ES-I3 (cell line): Measurements from ENCODE around the gene GALNT18.
"Not testable (repeated sequence)": the region's sequence is repeated elsewhere in the genome, so short reads cannot be mapped to it uniquely, and the experiment has no call there.

Experiments used
- H3K36me3 ChIP-seq: 2 replicates; pipeline ENCODE4 v1.6.1; 2013; ENCODE audit warnings: mild to moderate bottlenecking, low read length, control low read depth, moderate library complexity; ENCODE audit not compliant: insufficient read depth
- H3K4me1 ChIP-seq: 2 replicates; pipeline ENCODE4 v1.6.1; 2013; ENCODE audit warnings: mild to moderate bottlenecking, control low read depth, low read length; ENCODE audit not compliant: insufficient read depth
- H3K9ac ChIP-seq: 2 replicates; pipeline ENCODE4 v1.6.1; 2013; ENCODE audit warnings: low read depth, mild to moderate bottlenecking, low read length, moderate library complexity
- H3K9me3 ChIP-seq: 2 replicates; pipeline ENCODE4 v1.6.1; 2013; ENCODE audit warnings: mild to moderate bottlenecking, low read length, moderate library complexity; ENCODE audit not compliant: control insufficient read depth, insufficient read depth

Gene GALNT18

GRCh38 chr11:11464555-11464954 is 157.2 kb downstream of the GALNT18 start:
- Histone ChIP-seq H3K9ac (no peak overlapping the region), H3K36me3 (no peaks in the 10 kb centered on the region), H3K9me3 (no peaks in the 10 kb centered on the region), H3K4me1 (no peaks in the 10 kb centered on the region)

- Histone ChIP-seq H3K36me3 (no peaks in the 10 kb centered on the region), H3K4me1 (no peaks in the 10 kb centered on the region), H3K9ac (no peak overlapping the region), H3K9me3 (no peaks in the 10 kb centered on the region)
These were observed 158.4 kb downstream of the GALNT18 start for GRCh38 chr11:11463405-11463804.

- Histone ChIP-seq H3K36me3 (no peaks in the 10 kb centered on the region), H3K4me1 (peaks cover 6% of the 10 kb centered on the region; the same call in 1 of the 2 replicates), H3K9ac (no peak overlapping the region), H3K9me3 (no peaks in the 10 kb centered on the region)
These were observed 160.3 kb downstream of the GALNT18 start for GRCh38 chr11:11461473-11461872.

DNA sequence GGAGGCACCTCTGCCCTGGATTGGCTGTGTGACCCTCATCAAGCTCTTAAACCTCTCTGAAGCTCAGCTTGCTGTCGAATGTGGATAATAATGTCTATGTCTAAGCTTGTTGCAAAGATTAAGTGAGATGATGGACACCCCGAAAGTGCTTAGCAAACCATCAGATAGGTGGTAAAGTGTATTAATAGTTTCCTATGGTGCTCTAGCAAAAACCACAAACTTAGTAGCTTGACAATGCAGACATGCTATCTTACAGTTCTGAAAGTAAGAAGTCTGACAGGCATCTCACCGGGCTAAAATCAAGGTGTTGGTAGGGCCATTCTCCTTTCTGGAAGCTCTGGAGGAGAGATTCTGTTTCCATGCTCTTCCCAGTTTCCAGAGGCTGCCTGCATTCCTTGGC is 162.2 kb downstream of the GALNT18 start:
- Histone ChIP-seq H3K4me1 (peaks cover 8% of the 10 kb centered on the region; the same call in 1 of the 2 replicates), H3K9me3 (no peaks in the 10 kb centered on the region), H3K9ac (no peak overlapping the region), H3K36me3 (no peaks in the 10 kb centered on the region)

- H3K36me3 ChIP-seq, result no peaks in the 10 kb centered on the region
- H3K9me3 ChIP-seq, result no peaks in the 10 kb centered on the region
- no peak overlapping the region for H3K9ac ChIP-seq
- peaks cover 8% of the 10 kb centered on the region; the same call in 1 of the 2 replicates for H3K4me1 ChIP-seq
These were observed 163.3 kb downstream of the GALNT18 start for GRCh38 chr11:11458485-11458884.

GRCh38 chr11:11458001-11458400 is 163.8 kb downstream of the GALNT18 start:
- no peak overlapping the region for H3K9ac ChIP-seq
- no peaks in the 10 kb centered on the region for H3K9me3 ChIP-seq

GRCh38 chr11:11456866-11457265 is 164.9 kb downstream of the GALNT18 start:
- no peaks in the 10 kb centered on the region for H3K36me3 ChIP-seq
- no peaks in the 10 kb centered on the region for H3K9me3 ChIP-seq
- H3K4me1 ChIP-seq, result peaks cover 8% of the 10 kb centered on the region; the same call in 1 of the 2 replicates
- no peak overlapping the region for H3K9ac ChIP-seq

More at GRCh38 chr11:11458001-11458400, 163.8 kb downstream of the GALNT18 start:
- H3K36me3 ChIP-seq, result no peaks in the 10 kb centered on the region
- peaks cover 8% of the 10 kb centered on the region; the same call in 1 of the 2 replicates for H3K4me1 ChIP-seq

GRCh38 chr11:11454671-11455223 is 167.1 kb downstream of the GALNT18 start:
- H3K36me3 ChIP-seq, result no peaks in the 10 kb centered on the region
- H3K4me1 ChIP-seq, result peaks cover 16% of the 10 kb centered on the region; the same call in 1 of the 2 replicates

DNA sequence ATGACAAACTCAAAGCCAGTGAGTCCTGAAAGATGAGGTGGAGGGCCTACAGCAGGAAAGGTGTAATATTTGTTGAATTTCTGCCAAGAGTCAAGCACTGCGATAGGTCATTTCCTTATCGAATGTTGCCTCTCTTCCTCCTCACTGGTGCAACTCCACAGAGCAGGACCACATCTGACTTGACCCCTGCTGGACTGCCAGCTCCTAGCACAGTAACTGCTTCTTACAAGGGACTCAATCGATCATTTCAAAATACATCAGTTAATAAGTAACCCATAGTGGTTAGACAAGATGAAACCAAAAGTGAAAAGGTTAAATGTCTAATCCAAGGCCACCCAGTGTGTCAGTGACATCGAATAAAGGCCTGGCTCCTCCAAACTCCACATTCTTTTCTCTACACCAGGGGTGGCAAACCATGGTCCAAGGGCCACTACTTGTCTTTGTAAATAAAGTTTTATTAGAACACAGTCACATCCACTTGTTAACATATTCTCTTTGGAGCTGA is 170.3 kb downstream of the GALNT18 start:
- Histone ChIP-seq H3K9ac (no peak overlapping the region), H3K4me1 (0 out of 2 replicates have a peak, but pooled peaks cover 10% of the 10 kb centered on the region), H3K36me3 (no peaks in the 10 kb centered on the region), H3K9me3 (no peaks in the 10 kb centered on the region)

More at GRCh38 chr11:11454671-11455223, 167.1 kb downstream of the GALNT18 start:
- no peak overlapping the region for H3K9ac ChIP-seq
- H3K9me3 ChIP-seq, result no peaks in the 10 kb centered on the region

DNA sequence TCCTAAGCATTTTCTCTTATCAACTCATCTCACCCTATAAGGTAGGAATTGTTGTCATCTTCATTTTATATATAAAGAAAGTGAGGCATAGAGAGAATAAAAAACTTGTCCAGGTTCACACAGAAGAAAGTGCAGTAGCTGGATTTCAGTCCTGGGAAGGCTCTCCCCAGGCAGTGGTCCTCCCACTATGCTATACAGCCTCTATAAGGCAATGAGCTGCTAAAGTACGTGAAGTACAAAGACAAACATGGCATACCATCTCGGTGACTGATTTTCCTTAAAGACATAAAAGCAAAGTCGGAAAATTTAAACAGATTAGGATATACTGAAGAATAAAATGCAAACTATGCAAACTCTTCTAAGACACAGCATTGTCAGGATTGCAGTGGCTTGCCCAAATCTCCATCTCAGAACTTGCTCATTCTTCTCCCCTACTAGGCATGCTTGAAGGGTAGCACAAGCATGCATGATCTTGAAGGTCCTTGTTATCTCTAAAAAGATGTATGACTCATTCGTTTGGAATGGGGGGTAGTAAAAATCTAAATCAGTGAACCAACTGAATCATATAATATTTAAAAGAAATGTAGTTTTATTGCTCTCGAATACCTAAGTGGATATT is 171.0 kb downstream of the GALNT18 start:
- Histone ChIP-seq H3K9me3 (no peaks in the 10 kb centered on the region), H3K36me3 (no peaks in the 10 kb centered on the region), H3K4me1 (0 out of 2 replicates have a peak, but pooled peaks cover 8% of the 10 kb centered on the region), H3K9ac (no peak overlapping the region)

DNA sequence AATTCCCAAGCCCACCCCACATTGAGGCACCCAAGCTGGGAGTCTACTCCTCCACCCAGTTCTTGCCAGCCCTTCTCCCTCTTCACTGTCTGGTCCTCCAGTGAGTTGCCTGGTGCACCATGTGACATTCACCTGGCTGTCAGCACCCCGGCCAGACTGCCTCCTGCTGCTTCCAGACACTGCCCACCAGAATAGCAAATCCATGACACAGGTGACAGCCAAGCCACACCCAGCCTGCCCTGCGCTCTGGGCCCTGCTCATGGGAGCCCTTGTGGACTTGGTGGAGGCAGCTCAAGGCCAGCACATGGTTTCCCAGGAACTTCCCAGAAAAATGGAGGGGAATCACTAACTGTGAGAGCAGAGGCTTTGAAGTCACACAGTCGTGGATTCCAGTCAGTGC is 172.5 kb downstream of the GALNT18 start:
- no peaks in the 10 kb centered on the region for H3K36me3 ChIP-seq
- 0 out of 2 replicates have a peak, but pooled peaks cover 8% of the 10 kb centered on the region for H3K4me1 ChIP-seq
- H3K9me3 ChIP-seq, result no peaks in the 10 kb centered on the region
- H3K9ac ChIP-seq, result no peak overlapping the region

- H3K9me3 ChIP-seq, result no peaks in the 10 kb centered on the region
- no peak overlapping the region for H3K9ac ChIP-seq
- H3K36me3 ChIP-seq, result no peaks in the 10 kb centered on the region
- H3K4me1 ChIP-seq, result 0 out of 2 replicates have a peak, but pooled peaks cover 8% of the 10 kb centered on the region
These were observed 173.2 kb downstream of the GALNT18 start for GRCh38 chr11:11448626-11449025.

- H3K4me1 ChIP-seq, H3K9me3 ChIP-seq, H3K36me3 ChIP-seq, H3K9ac ChIP-seq: not testable (repeated sequence)
These were observed 174.2 kb downstream of the GALNT18 start for GRCh38 chr11:11447601-11448000.

DNA sequence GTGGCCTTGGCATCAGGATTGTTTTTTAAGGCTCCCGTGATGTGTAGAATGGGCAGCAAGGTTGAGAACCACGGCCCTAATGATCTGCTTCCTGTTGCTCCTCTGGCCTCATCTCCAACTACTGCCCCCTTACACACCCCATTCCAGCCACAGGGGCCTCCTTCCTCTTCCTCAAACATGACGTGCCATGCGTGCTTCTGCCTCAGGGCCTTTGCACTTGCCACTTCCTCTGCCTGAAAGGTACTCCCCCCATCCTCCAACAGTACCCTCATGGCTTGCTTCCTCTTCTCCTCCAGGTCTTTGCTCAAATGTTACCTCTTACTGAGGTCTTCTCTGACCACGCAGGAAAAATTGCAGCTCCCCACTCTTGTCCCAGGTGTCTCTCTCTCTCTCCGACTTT is 174.8 kb downstream of the GALNT18 start:
- H3K9me3 ChIP-seq, result no peaks in the 10 kb centered on the region
- H3K9ac ChIP-seq, result no peak overlapping the region
- no peaks in the 10 kb centered on the region for H3K36me3 ChIP-seq
- 0 out of 2 replicates have a peak, but pooled peaks cover 8% of the 10 kb centered on the region for H3K4me1 ChIP-seq

DNA sequence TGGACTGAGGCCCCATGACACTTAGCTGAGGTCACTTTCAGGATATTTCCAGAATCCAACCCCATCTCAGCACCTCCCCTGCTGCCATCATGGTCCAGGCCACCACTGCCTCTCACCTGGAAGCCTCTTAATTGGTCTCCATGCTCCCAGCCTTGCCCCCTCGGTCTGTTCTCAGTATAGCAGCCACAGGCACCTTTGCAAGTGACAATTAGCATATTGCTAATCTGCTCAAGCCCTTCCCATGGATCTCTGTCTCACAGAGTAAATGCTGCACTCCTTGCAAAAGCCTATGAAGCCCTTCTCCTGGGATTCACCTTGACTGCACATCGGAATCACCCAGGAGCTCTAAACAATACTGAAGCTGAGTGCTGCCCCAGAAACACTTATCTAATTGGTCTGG is 175.2 kb downstream of the GALNT18 start:
- Histone ChIP-seq H3K4me1 (0 out of 2 replicates have a peak, but pooled peaks cover 8% of the 10 kb centered on the region), H3K36me3 (no peaks in the 10 kb centered on the region), H3K9ac (no peak overlapping the region), H3K9me3 (no peaks in the 10 kb centered on the region)
